Bronchial epithelial cell (primary cell): ENCODE measurements around the gene S100A3. TPM values are rescaled to one million over a fixed set of nuclear protein-coding genes. Genes with fewer than 3 reads are reported as not detected.
A peak's percentile ranks its signal among the peaks of the same experiment; 100 is the strongest.

Experiments
- DNase-seq: peaks from one replicate; pipeline ENCODE4 v3.0.0-alpha.2; 2010; ENCODE audit warnings: low read depth
- FAIRE-seq: peaks from 2 replicates; lab custom pipeline; 2011; peaks lifted over from hg19 to GRCh38; lab: Jason Lieb, UNC
- H3K27me3 ChIP-seq: 2 replicates; pipeline ENCODE4 v1.5.1; 2011; ENCODE audit warnings: low read length; ENCODE audit not compliant: control insufficient read depth, insufficient read depth
- H3K36me3 ChIP-seq: 2 replicates; pipeline ENCODE4 v1.5.1; 2011; ENCODE audit warnings: low read length; ENCODE audit not compliant: control insufficient read depth, insufficient read depth
- H3K4me3 ChIP-seq: 2 replicates; pipeline ENCODE4 v1.5.1; 2011; ENCODE audit warnings: mild to moderate bottlenecking, low read depth, low read length, control low read depth
- CTCF ChIP-seq: IDR thresholded peaks from 2 replicates; pipeline ENCODE4 v1.5.1; 2011; ENCODE audit warnings: mild to moderate bottlenecking, moderate library complexity, low read length, control low read depth, inconsistent platforms; ENCODE audit not compliant: insufficient read depth, severe bottlenecking
- total RNA-seq: library from RNA; depleted of rRNA; stranded (reverse); fragments of >200 nt; gene quantifications from 2 replicates; pipeline ENCODE4 v1.2.1, GENCODE V29; 2014

The S100A3 gene
- total RNA-seq, 1 donor from 2014 or later: 26.6 TPM

GRCh38 chr1:153549741-153550397, 811 bp upstream of the S100A3 start:
- DNase-seq (no peak), FAIRE-seq (no peak)
- H3K36me3 ChIP-seq: peaks cover 14% of the 10 kb centered on the region
- H3K27me3 ChIP-seq: no peaks in the 10 kb centered on the region
- TF ChIP-seq CTCF: no peak
- H3K4me3 ChIP-seq: no peak overlapping the region

- Histone ChIP-seq H3K27me3 (no peaks in the 10 kb centered on the region), H3K36me3 (peaks cover 8% of the 10 kb centered on the region), H3K4me3 (no peak overlapping the region)
- DNase-seq (no peak), FAIRE-seq (no peak)
- TF ChIP-seq CTCF: no peak
These were observed 1.2 kb downstream of the S100A3 start for GRCh38 chr1:153547560-153548551.

GRCh38 chr1:153546796-153547559, 2.1 kb downstream of the S100A3 start:
- no peak overlapping the region for H3K4me3 ChIP-seq
- TF ChIP-seq CTCF: no peak
- H3K36me3 ChIP-seq: peaks cover 7% of the 10 kb centered on the region
- no peak for DNase-seq
- no peaks in the 10 kb centered on the region for H3K27me3 ChIP-seq
- FAIRE-seq: no peak

GRCh38 chr1:153546371-153546770, 2.7 kb downstream of the S100A3 start:
- peaks cover 7% of the 10 kb centered on the region for H3K36me3 ChIP-seq
- DNase-seq (no peak), FAIRE-seq (no peak)
- H3K4me3 ChIP-seq: no peak overlapping the region
- no peaks in the 10 kb centered on the region for H3K27me3 ChIP-seq
- no peak for TF ChIP-seq CTCF

GRCh38 chr1:153545067-153546055, 3.7 kb downstream of the S100A3 start, which contains the start of gene S100A4:
S100A4 (minus strand) TSS chr1:153545806; CDS start chr1:153544794, 1,012 bp downstream.
- no peak for TF ChIP-seq CTCF
- peaks cover 6% of the 10 kb centered on the region for H3K36me3 ChIP-seq
- no peaks in the 10 kb centered on the region for H3K27me3 ChIP-seq
- peak; percentile 91 for DNase-seq
- no peak within 1 kb of the TSS for H3K4me3 ChIP-seq
- no peak for FAIRE-seq
